Hepatocyte (in vitro differentiated cells): ENCODE data around the gene ARHGEF12.

ENCODE experiments used
- EZH2 ChIP-seq: fragments of 200-600 bp; sonication (generic); IDR thresholded peaks from 2 replicates; pipeline ENCODE4 v1.6.1; 2016; ENCODE audit warnings: antibody characterized with exemption, mild to moderate bottlenecking, borderline replicate concordance
- TF ChIP-seq, protein P1 (sequence below): fragments of 200-600 bp; sonication (generic); IDR thresholded peaks from 2 replicates; pipeline ENCODE4 v1.5.1; 2016; ENCODE audit warnings: antibody characterized with exemption, mild to moderate bottlenecking; ENCODE audit not compliant: poor library complexity

DNA sequence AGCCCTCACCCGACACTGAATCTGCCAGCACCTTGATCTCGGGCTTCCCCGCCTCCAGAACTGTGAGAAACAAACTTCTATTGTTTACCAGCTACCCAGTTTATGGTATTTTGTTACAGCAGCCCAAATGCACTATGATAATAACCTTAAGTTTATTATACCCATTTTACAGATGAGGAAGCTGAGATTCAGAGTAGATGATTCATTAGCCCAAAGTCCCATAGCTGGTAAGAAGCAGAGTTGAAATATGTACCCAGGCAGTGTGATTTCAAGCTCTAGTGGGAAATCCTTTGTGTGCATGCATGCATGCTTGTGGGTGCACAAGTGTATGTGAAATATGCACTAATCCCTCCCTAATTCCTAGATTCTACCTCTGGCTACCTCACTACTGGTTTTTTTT is 183.3 kb downstream of the ARHGEF12 start:
- TF ChIP-seq, protein P1, sequence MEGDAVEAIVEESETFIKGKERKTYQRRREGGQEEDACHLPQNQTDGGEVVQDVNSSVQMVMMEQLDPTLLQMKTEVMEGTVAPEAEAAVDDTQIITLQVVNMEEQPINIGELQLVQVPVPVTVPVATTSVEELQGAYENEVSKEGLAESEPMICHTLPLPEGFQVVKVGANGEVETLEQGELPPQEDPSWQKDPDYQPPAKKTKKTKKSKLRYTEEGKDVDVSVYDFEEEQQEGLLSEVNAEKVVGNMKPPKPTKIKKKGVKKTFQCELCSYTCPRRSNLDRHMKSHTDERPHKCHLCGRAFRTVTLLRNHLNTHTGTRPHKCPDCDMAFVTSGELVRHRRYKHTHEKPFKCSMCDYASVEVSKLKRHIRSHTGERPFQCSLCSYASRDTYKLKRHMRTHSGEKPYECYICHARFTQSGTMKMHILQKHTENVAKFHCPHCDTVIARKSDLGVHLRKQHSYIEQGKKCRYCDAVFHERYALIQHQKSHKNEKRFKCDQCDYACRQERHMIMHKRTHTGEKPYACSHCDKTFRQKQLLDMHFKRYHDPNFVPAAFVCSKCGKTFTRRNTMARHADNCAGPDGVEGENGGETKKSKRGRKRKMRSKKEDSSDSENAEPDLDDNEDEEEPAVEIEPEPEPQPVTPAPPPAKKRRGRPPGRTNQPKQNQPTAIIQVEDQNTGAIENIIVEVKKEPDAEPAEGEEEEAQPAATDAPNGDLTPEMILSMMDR = no peak
- no peak for TF ChIP-seq EZH2
